Activated CD4-positive, alpha-beta T cell treated with anti-CD3 and anti-CD28 coated beads, Interleukin-2, amount 10 ng/mL, durations not matched to agents 24 days and 14 days (primary cell): ENCODE results near the gene HAAO. TPM values are rescaled to one million over a fixed set of nuclear protein-coding genes. Genes with fewer than 3 reads are reported as not detected.

Experiments used
- total RNA-seq: library from RNA; stranded (reverse); gene quantifications from 2 replicates; pipeline ENCODE4 v1.2.3, GENCODE V29; 2022

Gene HAAO
- total RNA-seq, 1 donor from 2014 or later, result 0.26 TPM

Other genes with a start within 250 kb of the HAAO start
- 31.7 and 36.6 TPM in 2 replicates for gene MTA3, start 224.0 kb downstream of the HAAO start, total RNA-seq
- gene OXER1, start 28.4 kb downstream of the HAAO start, total RNA-seq, result 0.19 and 0.43 TPM in 2 replicates